Natural killer cell (primary cell): Measurements from ENCODE around the gene CAPN11. TPM values are rescaled to one million over a fixed set of nuclear protein-coding genes. Genes with fewer than 3 reads are reported as not detected.

Experiments used
- ATAC-seq, 3 donors: fragments of 150-1000 bp in 2 of 3; fragments of 200-7000 bp in 1 of 3; cut with Tn5 transposase; 1 replicate in 1 of 3; 2 replicates in 2 of 3; pipeline ENCODE4 v1.10.0; 2021; ENCODE audit warnings: mild to moderate bottlenecking in 2 of 3, moderate library complexity in 2 of 3
- DNase-seq, 2 donors: peaks; one replicate each; pipeline versions ENCODE4 v3.0.0 to v3.0.0-alpha.2; 2013 to 2021; ENCODE audit warnings: mixed read lengths in 1 of 2
- H3K27ac ChIP-seq: one replicate; pipeline ENCODE4 v1.5.1; 2013; ENCODE audit warnings: mild to moderate bottlenecking, low read length
- H3K27me3 ChIP-seq: one replicate; pipeline ENCODE4 v1.6.1; 2013; ENCODE audit warnings: low read length; ENCODE audit not compliant: control insufficient read depth, insufficient read depth
- H3K36me3 ChIP-seq: one replicate; pipeline ENCODE4 v1.6.1; 2013; ENCODE audit warnings: low read length; ENCODE audit not compliant: control insufficient read depth, insufficient read depth
- H3K4me1 ChIP-seq: one replicate; pipeline ENCODE4 v1.6.1; 2013; ENCODE audit warnings: low read length; ENCODE audit not compliant: control insufficient read depth, insufficient read depth
- H3K4me3 ChIP-seq: one replicate; pipeline ENCODE4 v1.5.1; 2013; ENCODE audit warnings: low read length
- H3K9me3 ChIP-seq: one replicate; pipeline ENCODE4 v1.6.1; 2013; ENCODE audit warnings: low read length; ENCODE audit not compliant: control insufficient read depth, insufficient read depth
- H3K27ac Mint-ChIP-seq, 2 donors: one replicate each; pipeline ENCODE4 v1.8.0; 2022; ENCODE audit warnings: mild to moderate bottlenecking in 2 of 2, mixed read lengths in 2 of 2, moderate library complexity in 1 of 2
- H3K27me3 Mint-ChIP-seq, 2 donors: one replicate each; pipeline ENCODE4 v1.8.0; 2022; ENCODE audit warnings: low read depth in 2 of 2, mixed read lengths in 2 of 2
- H3K36me3 Mint-ChIP-seq: one replicate; pipeline ENCODE4 v1.8.0; 2022; ENCODE audit warnings: mixed read lengths
- H3K4me1 Mint-ChIP-seq, 2 donors: one replicate each; pipeline ENCODE4 v1.8.0; 2022; ENCODE audit warnings: mixed read lengths in 2 of 2
- H3K4me3 Mint-ChIP-seq: one replicate; pipeline ENCODE4 v1.8.0; 2022; ENCODE audit warnings: mild to moderate bottlenecking, moderate library complexity, mixed read lengths
- H3K9me3 Mint-ChIP-seq, 2 donors: one replicate each; pipeline ENCODE4 v1.8.0; 2022; ENCODE audit warnings: mixed read lengths in 2 of 2
- CTCF ChIP-seq: fragments of 200-600 bp; IDR thresholded peaks from one replicate; pipeline ENCODE4 v1.8.0; 2022; ENCODE audit warnings: antibody characterized with exemption
- WGBS: methylation state at CpG from one replicate; pipeline ENCODE4 v1.1.7; 2013; ENCODE audit warnings: missing lambda C conversion rate; ENCODE audit not compliant: insufficient coverage; 5-methylcytosine and 5-hydroxymethylcytosine counted together
- intact Hi-C: fragments of 100-400 bp; cut with micrococcal nuclease; formaldehyde crosslinking; loops from one replicate; pipeline ENCODE4 v1.14.2; 2022
- total RNA-seq, 4 donors: library from RNA; stranded (reverse); fragments of 120-200 nt in 1 of 4; gene quantifications; one replicate each; pipeline versions ENCODE4 v1.2.3 to v1.2.4, GENCODE V29; 2013 to 2022

CAPN11 gene
- total RNA-seq, 3 donors from 2014 or later (not counting 1 experiment from before 2014, with no cell fraction given), result not detected

DNA sequence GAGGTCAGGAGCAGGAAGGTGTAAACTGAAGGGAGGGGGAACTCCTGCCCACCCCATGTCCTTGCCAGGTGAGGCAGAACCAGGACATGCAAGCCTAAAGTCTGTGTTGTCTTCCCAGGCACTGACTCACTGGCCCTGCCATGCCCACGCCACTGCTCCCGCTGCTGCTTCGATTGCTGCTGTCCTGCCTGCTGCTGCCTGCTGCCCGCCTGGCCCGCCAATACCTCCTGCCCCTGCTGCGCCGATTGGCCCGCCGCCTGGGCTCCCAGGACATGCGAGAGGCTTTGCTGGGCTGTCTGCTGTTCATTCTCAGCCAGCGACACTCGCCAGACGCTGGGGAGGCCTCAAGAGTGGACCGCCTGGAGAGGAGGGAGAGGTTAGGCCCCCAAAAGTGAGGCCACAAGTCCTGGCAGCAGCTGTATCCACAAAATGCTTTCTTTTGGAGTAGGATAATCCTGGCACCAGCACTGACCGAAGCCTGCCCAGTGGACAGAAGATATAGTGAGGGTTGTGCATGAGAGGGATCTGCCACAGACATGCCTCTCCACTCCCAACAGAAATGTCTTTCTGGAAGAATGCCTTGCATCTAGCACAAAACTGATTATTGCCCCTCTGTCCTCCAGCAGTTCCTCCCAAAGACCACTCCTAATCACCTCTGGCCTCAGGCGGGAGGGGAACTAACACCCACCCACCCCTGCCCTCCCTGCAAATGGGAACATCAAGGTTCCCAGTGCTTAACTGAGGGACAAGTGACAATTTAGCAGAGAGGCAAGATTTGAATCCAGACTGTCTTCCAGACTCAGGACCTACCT is 58.9 kb downstream of the CAPN11 start:
- H3K27ac Mint-ChIP-seq, result no peak overlapping the region
- intact Hi-C loops, result no loop called here
- no peaks in the 10 kb centered on the region for H3K36me3 Mint-ChIP-seq
- no peak overlapping the region for H3K27ac ChIP-seq
- H3K4me1 ChIP-seq, result peaks cover 19% of the 10 kb centered on the region
- no peaks in the 10 kb centered on the region for H3K36me3 ChIP-seq
- H3K4me1 Mint-ChIP-seq, result peaks cover under 1 to 19% of the 10 kb centered on the region in 2 donors
- WGBS, result 92% methylated on average over 16 of the region's 16 CpGs
- DNase-seq (no peak), ATAC-seq (no peak)
- TF ChIP-seq CTCF, result no peak
- H3K27me3 Mint-ChIP-seq, result peaks cover 0 to 12% of the 10 kb centered on the region in 2 donors
- H3K4me3 Mint-ChIP-seq, result no peak overlapping the region
- H3K4me3 ChIP-seq, result no peak overlapping the region
- H3K27me3 ChIP-seq, result no peaks in the 10 kb centered on the region
- no peaks in the 10 kb centered on the region for H3K9me3 ChIP-seq
- no peaks in the 10 kb centered on the region for H3K9me3 Mint-ChIP-seq

- Histone ChIP-seq H3K4me3 (peak overlapping the region; percentile 31), H3K4me1 (peaks cover 32% of the 10 kb centered on the region), H3K27me3 (no peaks in the 10 kb centered on the region), H3K9me3 (no peaks in the 10 kb centered on the region), H3K27ac (no peak overlapping the region), H3K36me3 (no peaks in the 10 kb centered on the region)
- 3% methylated on average over 38 of the region's 45 CpGs for WGBS
- Mint-ChIP-seq H3K4me1 (peaks cover 10 to 32% of the 10 kb centered on the region in 2 donors), H3K9me3 (no peaks in the 10 kb centered on the region), H3K4me3 (peak overlapping the region; percentile 79), H3K27ac (peak overlapping the region in 1 of 2 donors; percentile 59), H3K36me3 (no peaks in the 10 kb centered on the region), H3K27me3 (peaks cover 0 to 9% of the 10 kb centered on the region in 2 donors)
- peak in 1 of 2 donors; percentile 44 for DNase-seq
- TF ChIP-seq CTCF, result no peak
- intact Hi-C loops, result no loop called here
- peak; percentile 32 to 68 (median 49) for ATAC-seq
Measured at GRCh38 chr6:44219053-44219814, 60.6 kb downstream of the CAPN11 start.

GRCh38 chr6:44219815-44220784 is 61.5 kb downstream of the CAPN11 start:
- Mint-ChIP-seq H3K27me3 (peaks cover 0 to 8% of the 10 kb centered on the region in 2 donors), H3K36me3 (no peaks in the 10 kb centered on the region), H3K9me3 (no peaks in the 10 kb centered on the region), H3K4me3 (peak overlapping the region; percentile 25), H3K4me1 (peaks cover 16 to 37% of the 10 kb centered on the region in 2 donors), H3K27ac (peak overlapping the region in 1 of 2 donors; percentile 59)
- ATAC-seq, result no peak
- WGBS, result 60% methylated on average over 19 of the region's 28 CpGs
- H3K27ac ChIP-seq, result no peak overlapping the region
- H3K27me3 ChIP-seq, result no peaks in the 10 kb centered on the region
- DNase-seq, result no peak
- H3K4me1 ChIP-seq, result peaks cover 33% of the 10 kb centered on the region
- intact Hi-C loops, result loop anchor here (5.0 kb wide), 1 partner anchor 48 kb away; no protein-coding TSS in a partner anchor
- H3K36me3 ChIP-seq, result no peaks in the 10 kb centered on the region
- no peak overlapping the region for H3K4me3 ChIP-seq
- TF ChIP-seq CTCF, result no peak
- no peaks in the 10 kb centered on the region for H3K9me3 ChIP-seq
